T follicular helper cell (primary cell): ENCODE data around the gene NOL4L.

ENCODE experiments used
- DNase-seq: peaks from one replicate; pipeline ENCODE4 v3.0.0-alpha.2; 2020; ENCODE audit warnings: low read depth

The NOL4L gene

GRCh38 chr20:32614303-32614702, 29.2 kb upstream of the NOL4L start:
- DNase-seq, result no peak

GRCh38 chr20:32613192-32614053, 28.3 kb upstream of the NOL4L start:
- DNase-seq, result no peak

- no peak for DNase-seq
These were observed 27.4 kb upstream of the NOL4L start for GRCh38 chr20:32612351-32613191.

- no peak for DNase-seq
These were observed 26.7 kb upstream of the NOL4L start for GRCh38 chr20:32611868-32612267.

- no peak for DNase-seq
These were observed 26.2 kb upstream of the NOL4L start for GRCh38 chr20:32611286-32611685.

- no peak for DNase-seq
These were observed 25.5 kb upstream of the NOL4L start for GRCh38 chr20:32610472-32611218.

- DNase-seq, result no peak
These were observed 24.9 kb upstream of the NOL4L start for GRCh38 chr20:32609993-32610392.

- no peak for DNase-seq
These were observed 24.1 kb upstream of the NOL4L start for GRCh38 chr20:32609111-32609773.

- no peak for DNase-seq
These were observed 23.5 kb upstream of the NOL4L start for GRCh38 chr20:32608664-32609015.

- DNase-seq, result no peak
These were observed 22.9 kb upstream of the NOL4L start for GRCh38 chr20:32607727-32608663.

GRCh38 chr20:32607324-32607723, 22.2 kb upstream of the NOL4L start:
- DNase-seq, result no peak

- no peak for DNase-seq
These were observed 21.7 kb upstream of the NOL4L start for GRCh38 chr20:32606790-32607189.

GRCh38 chr20:32606107-32606506, 21.0 kb upstream of the NOL4L start:
- DNase-seq, result no peak

- DNase-seq, result no peak
These were observed 20.1 kb upstream of the NOL4L start for GRCh38 chr20:32605167-32605656.

GRCh38 chr20:32603046-32603726, 18.1 kb upstream of the NOL4L start:
- no peak for DNase-seq

- no peak for DNase-seq
These were observed 17.1 kb upstream of the NOL4L start for GRCh38 chr20:32602273-32602672.

- DNase-seq, result no peak
These were observed 15.6 kb upstream of the NOL4L start for GRCh38 chr20:32600681-32601237.

- DNase-seq, result no peak
These were observed 14.7 kb upstream of the NOL4L start for GRCh38 chr20:32599783-32600340.

GRCh38 chr20:32598606-32599005, 13.5 kb upstream of the NOL4L start:
- DNase-seq, result no peak
